Uterus (tissue), 2 donors: ENCODE data around the gene KLHDC10.
"Not testable (repeated sequence)": the region's sequence is repeated elsewhere in the genome, so short reads cannot be mapped to it uniquely, and the experiment has no call there.

Experiments
- CTCF ChIP-seq, 4 experiments: fragments of 200-600 bp in 2 of 4; fragments of 450-650 bp in 2 of 4; sonication (generic) in 2 of 4; IDR thresholded peaks; one replicate each; pipeline ENCODE4 v1.5.1; 2016 to 2019; ENCODE audit warnings: antibody characterized with exemption in 4 of 4, mild to moderate bottlenecking in 2 of 4, moderate library complexity in 1 of 4
- POLR2A ChIP-seq, 2 donors: fragments of 450-650 bp; IDR thresholded peaks; one replicate each; pipeline ENCODE4 v1.6.1; 2016; ENCODE audit warnings: antibody characterized with exemption in 2 of 2, mild to moderate bottlenecking in 1 of 2, moderate library complexity in 1 of 2

- TF ChIP-seq CTCF, POLR2A (IDR thresholded peaks at IDR 0.05): not testable (repeated sequence)
Measured at GRCh38 chr7:130146142-130146541, 75.8 kb downstream of the KLHDC10 start.
